HG03457 (cell line): Measurements from ENCODE around the gene FBLIM1.

ENCODE experiments used
- ATAC-seq: cut with Tn5 transposase; IDR thresholded peaks from one replicate; pipeline ENCODE4 v1.9.1; 2021; ENCODE audit warnings: moderate number of reproducible peaks; ENCODE audit not compliant: unreplicated experiment

FBLIM1 gene

GRCh38 chr1:15747378-15747777, 11.2 kb upstream of the FBLIM1 start:
- no peak for ATAC-seq

GRCh38 chr1:15748264-15748663, 10.3 kb upstream of the FBLIM1 start:
- ATAC-seq, result no peak

- ATAC-seq, result no peak
Measured at GRCh38 chr1:15748690-15749398, 9.8 kb upstream of the FBLIM1 start.

GRCh38 chr1:15749399-15750291, 8.9 kb upstream of the FBLIM1 start:
- no peak for ATAC-seq

GRCh38 chr1:15750924-15751323, 7.7 kb upstream of the FBLIM1 start:
- no peak for ATAC-seq

GRCh38 chr1:15751717-15752116, 6.9 kb upstream of the FBLIM1 start:
- no peak for ATAC-seq

GRCh38 chr1:15753776-15754175, 4.8 kb upstream of the FBLIM1 start:
- no peak for ATAC-seq

- no peak for ATAC-seq
Measured at GRCh38 chr1:15755021-15755645, 3.5 kb upstream of the FBLIM1 start.

- no peak for ATAC-seq
Measured at GRCh38 chr1:15755646-15756040, 3.0 kb upstream of the FBLIM1 start.

- no peak for ATAC-seq
Measured at GRCh38 chr1:15756143-15757015, 2.2 kb upstream of the FBLIM1 start.

GRCh38 chr1:15757016-15757543, 1.5 kb upstream of the FBLIM1 start:
- ATAC-seq, result no peak

- no peak for ATAC-seq
Measured at GRCh38 chr1:15757575-15758342, 836 bp upstream of the FBLIM1 start.

GRCh38 chr1:15758953-15759661, 512 bp downstream of the FBLIM1 start:
- no peak for ATAC-seq

GRCh38 chr1:15760520-15761211, 2.1 kb downstream of the FBLIM1 start:
- ATAC-seq, result no peak

GRCh38 chr1:15761366-15762128, 3.0 kb downstream of the FBLIM1 start:
- no peak for ATAC-seq

GRCh38 chr1:15762546-15762945, 4.0 kb downstream of the FBLIM1 start:
- no peak for ATAC-seq

GRCh38 chr1:15764269-15764764, 5.7 kb downstream of the FBLIM1 start:
- ATAC-seq, result no peak

- ATAC-seq, result no peak
Measured at GRCh38 chr1:15764890-15765289, 6.3 kb downstream of the FBLIM1 start.
